MM.1S (cell line): ENCODE measurements around the gene IFRD2.

Source experiments
- DNase-seq: peaks from one replicate; pipeline ENCODE4 v3.0.0-alpha.2; 2015
- H2AFZ ChIP-seq: fragments of 300-600 bp; sonication (generic); 2 replicates; pipeline ENCODE4 v1.6.0; 2016; ENCODE audit warnings: antibody characterized with exemption, low read length
- H3F3A ChIP-seq: fragments of 300-600 bp; sonication (generic); 2 replicates; pipeline ENCODE4 v1.6.1; 2016; ENCODE audit warnings: mild to moderate bottlenecking, antibody characterized with exemption, low read length, moderate library complexity, mixed read lengths; ENCODE audit not compliant: insufficient read depth
- H3K27ac ChIP-seq: fragments of 300-600 bp; sonication (generic); 2 replicates; pipeline ENCODE4 v1.5.1; 2016; ENCODE audit warnings: mild to moderate bottlenecking, low read length
- H3K27me3 ChIP-seq: fragments of 300-600 bp; sonication (generic); replicated peaks from 2 replicates; pipeline ENCODE4 v1.6.0; 2016; ENCODE audit warnings: low read length; ENCODE audit not compliant: insufficient read depth
- H3K36me3 ChIP-seq: fragments of 300-600 bp; sonication (generic); replicated peaks from 2 replicates; pipeline ENCODE4 v1.6.1; 2016; ENCODE audit warnings: mild to moderate bottlenecking, low read length, mixed read lengths; ENCODE audit not compliant: insufficient read depth
- H3K4me1 ChIP-seq: fragments of 300-600 bp; sonication (generic); 2 replicates; pipeline ENCODE4 v1.6.1; 2016; ENCODE audit warnings: low read length, mixed read lengths
- H3K4me2 ChIP-seq: fragments of 300-600 bp; sonication (generic); 2 replicates; pipeline ENCODE4 v1.6.0; 2016; ENCODE audit warnings: low read depth, low read length
- H3K4me3 ChIP-seq: fragments of 300-600 bp; sonication (generic); 2 replicates; pipeline ENCODE4 v1.5.1; 2016; ENCODE audit warnings: low read length, mixed read lengths
- H3K79me2 ChIP-seq: fragments of 300-600 bp; sonication (generic); 2 replicates; pipeline ENCODE4 v1.6.1; 2016; ENCODE audit warnings: mixed run types, low read length, mixed read lengths
- H3K9ac ChIP-seq: fragments of 300-600 bp; sonication (generic); 2 replicates; pipeline ENCODE4 v1.6.1; 2016; ENCODE audit warnings: low read length, mixed read lengths
- H3K9me2 ChIP-seq: fragments of 300-600 bp; sonication (generic); replicated peaks from 2 replicates; pipeline ENCODE4 v1.6.1; 2016; ENCODE audit warnings: mild to moderate bottlenecking, low read length, mixed read lengths; ENCODE audit not compliant: insufficient read depth
- H3K9me3 ChIP-seq: fragments of 300-600 bp; sonication (generic); replicated peaks from 2 replicates; pipeline ENCODE4 v1.6.1; 2016; ENCODE audit warnings: mild to moderate bottlenecking, low read length, mixed read lengths; ENCODE audit not compliant: insufficient read depth
- H4K20me1 ChIP-seq: fragments of 300-600 bp; sonication (generic); 2 replicates; pipeline ENCODE4 v1.6.1; 2016; ENCODE audit warnings: mild to moderate bottlenecking, low read length, moderate library complexity, mixed read lengths; ENCODE audit not compliant: insufficient read depth
- CTCF ChIP-seq: fragments of 300-600 bp; sonication (generic); IDR thresholded peaks from 2 replicates; pipeline ENCODE4 v1.5.1; 2016; ENCODE audit warnings: antibody characterized with exemption, low read length, mixed read lengths
- EZH2 ChIP-seq: fragments of 300-600 bp; sonication (generic); optimal IDR thresholded peaks from 2 replicates; pipeline ENCODE3; 2017; ENCODE audit warnings: low read depth, mild to moderate bottlenecking, antibody characterized with exemption, low read length, mixed read lengths
- EZH2phosphoT487 ChIP-seq: fragments of 300-600 bp; sonication (generic); IDR thresholded peaks from 2 replicates; pipeline ENCODE4 v1.6.1; 2018; ENCODE audit warnings: antibody characterized with exemption, low read length

The IFRD2 gene

GRCh38 chr3:50327943-50328691 lies 35.9 kb upstream of the IFRD2 start, which contains the start of gene TUSC2:
Gene TUSC2 (minus strand): TSS chr3:50328223. CDS start chr3:50328099, 124 bp downstream.
- no peaks in the 10 kb centered on the region for H4K20me1 ChIP-seq
- peak within 1 kb of the TSS; percentile 99 for H3K4me2 ChIP-seq
- peaks cover 12% of the 10 kb centered on the region; the same call in 1 of the 2 replicates for H3F3A ChIP-seq
- peak within 1 kb of the TSS; percentile 98 for H3K9ac ChIP-seq
- H3K4me3 ChIP-seq, result peak within 1 kb of the TSS; percentile 94
- TF ChIP-seq EZH2phosphoT487, result no peak
- no peak for TF ChIP-seq CTCF
- no peak for TF ChIP-seq EZH2
- H3K27me3 ChIP-seq, result no peaks in the 10 kb centered on the region
- DNase-seq, result peak; percentile 99
- H3K79me2 ChIP-seq, result peaks cover 53% of the 10 kb centered on the region
- H2AFZ ChIP-seq, result peak within 1 kb of the TSS; percentile 78
- H3K36me3 ChIP-seq, result peaks cover 14% of the 10 kb centered on the region
- peak within 1 kb of the TSS; percentile 59; the same call in 1 of the 2 replicates for H3K27ac ChIP-seq
- H3K9me3 ChIP-seq, result no peaks in the 10 kb centered on the region
- 0 out of 2 replicates have a peak, but pooled peaks cover 5% of the 10 kb centered on the region for H3K4me1 ChIP-seq
- no peaks in the 10 kb centered on the region for H3K9me2 ChIP-seq

DNA sequence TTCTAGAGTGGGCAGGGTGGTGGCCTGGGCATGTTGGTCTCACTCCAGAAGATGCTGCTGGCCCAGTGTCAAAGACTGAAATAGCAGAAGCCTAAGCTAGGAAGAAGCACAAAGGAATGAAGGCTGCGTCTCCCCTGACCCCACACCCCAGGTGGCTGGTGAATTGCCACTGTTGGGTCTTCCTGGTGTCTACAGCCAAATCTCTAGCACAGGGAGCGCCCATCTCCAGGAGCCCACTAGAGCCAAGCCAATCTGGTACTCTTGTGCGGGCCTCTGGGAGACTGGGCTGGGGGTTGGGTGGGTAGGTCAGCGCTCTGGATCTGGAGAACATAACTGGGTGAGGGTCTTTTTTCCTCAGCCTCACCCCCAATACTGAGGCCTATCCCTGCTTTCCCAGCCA lies 34.9 kb upstream of the IFRD2 start:
- H3K36me3 ChIP-seq, result peaks cover 13% of the 10 kb centered on the region
- H3K4me2 ChIP-seq, result peak overlapping the region; percentile 99
- no peak overlapping the region for H2AFZ ChIP-seq
- H3F3A ChIP-seq, result peaks cover 12% of the 10 kb centered on the region; the same call in 1 of the 2 replicates
- no peak overlapping the region for H3K27ac ChIP-seq
- peaks cover 43% of the 10 kb centered on the region for H3K79me2 ChIP-seq
- no peaks in the 10 kb centered on the region for H3K27me3 ChIP-seq
- TF ChIP-seq EZH2phosphoT487, result no peak
- no peak for TF ChIP-seq CTCF
- TF ChIP-seq EZH2, result no peak
- H3K9me2 ChIP-seq, result no peaks in the 10 kb centered on the region
- no peaks in the 10 kb centered on the region for H4K20me1 ChIP-seq
- H3K9me3 ChIP-seq, result no peaks in the 10 kb centered on the region
- 0 out of 2 replicates have a peak, but pooled peaks cover 5% of the 10 kb centered on the region for H3K4me1 ChIP-seq
- DNase-seq, result no peak
- peak overlapping the region; percentile 94 for H3K4me3 ChIP-seq
- peak overlapping the region; percentile 98 for H3K9ac ChIP-seq

- TF ChIP-seq EZH2phosphoT487 (no peak), CTCF (no peak), EZH2 (no peak)
- H3K79me2 ChIP-seq, result peaks cover 33% of the 10 kb centered on the region
- no peak overlapping the region for H3K4me2 ChIP-seq
- H3K4me3 ChIP-seq, result no peak overlapping the region
- H2AFZ ChIP-seq, result no peak overlapping the region
- H3K36me3 ChIP-seq, result peaks cover 8% of the 10 kb centered on the region
- no peaks in the 10 kb centered on the region for H3K9me3 ChIP-seq
- 0 out of 2 replicates have a peak, but pooled peaks cover 5% of the 10 kb centered on the region for H3K4me1 ChIP-seq
- no peaks in the 10 kb centered on the region for H3K9me2 ChIP-seq
- no peaks in the 10 kb centered on the region for H3K27me3 ChIP-seq
- no peak for DNase-seq
- H3K27ac ChIP-seq, result no peak overlapping the region
- no peak overlapping the region for H3K9ac ChIP-seq
- no peaks in the 10 kb centered on the region for H4K20me1 ChIP-seq
- H3F3A ChIP-seq, result peaks cover 12% of the 10 kb centered on the region; the same call in 1 of the 2 replicates
Measured at GRCh38 chr3:50326182-50326541, 33.9 kb upstream of the IFRD2 start.
